DND-41 (cell line): ENCODE data around the gene AATF.

ENCODE experiments used
- ATAC-seq: fragments of 200-7000 bp; cut with Tn5 transposase; 3 replicates; pipeline ENCODE4 v1.9.1; 2021; ENCODE audit warnings: low read depth; ENCODE audit not compliant: insufficient read depth
- DNase-seq: peaks from one replicate; pipeline ENCODE4 v3.0.0-alpha.2; 2020
- H2AFZ ChIP-seq: 2 replicates; pipeline ENCODE4 v1.6.0; 2012; ENCODE audit warnings: low read depth, low read length
- H3K27ac ChIP-seq: 2 replicates; pipeline ENCODE4 v1.5.1; 2012; ENCODE audit warnings: low read length, inconsistent platforms
- H3K27me3 ChIP-seq: fragments of 200-600 bp; sonication (generic); 2 replicates; pipeline ENCODE4 v1.6.0; 2012; ENCODE audit warnings: low read length, mild to moderate bottlenecking, inconsistent platforms; ENCODE audit not compliant: insufficient read depth, poor library complexity
- H3K36me3 ChIP-seq: 2 replicates; pipeline ENCODE4 v1.5.1; 2012; ENCODE audit warnings: low read length, inconsistent platforms; ENCODE audit not compliant: insufficient read depth
- H3K4me1 ChIP-seq: 2 replicates; pipeline ENCODE4 v1.5.1; 2012; ENCODE audit warnings: mild to moderate bottlenecking, low read length; ENCODE audit not compliant: insufficient read depth
- H3K4me2 ChIP-seq: 2 replicates; pipeline ENCODE4 v1.6.0; 2012; ENCODE audit warnings: mild to moderate bottlenecking, moderate library complexity, low read length, inconsistent platforms; ENCODE audit not compliant: insufficient read depth
- H3K4me3 ChIP-seq, 2 experiments: fragments of 200-600 bp in 1 of 2; shearing (Covaris generic) in 1 of 2; 2 replicates each; pipeline ENCODE4 v1.5.1; 2012 to 2016; ENCODE audit warnings: inconsistent platforms in 2 of 2, low read length in 2 of 2, mild to moderate bottlenecking in 2 of 2, low read depth in 1 of 2, moderate library complexity in 1 of 2
- H3K79me2 ChIP-seq: 2 replicates; pipeline ENCODE4 v1.6.0; 2012; ENCODE audit warnings: low read length, inconsistent platforms; ENCODE audit not compliant: insufficient read depth
- H3K9ac ChIP-seq: 2 replicates; pipeline ENCODE4 v1.6.0; 2012; ENCODE audit warnings: low read depth, mild to moderate bottlenecking, inconsistent platforms, low read length, moderate library complexity
- H3K9me3 ChIP-seq: 2 replicates; pipeline ENCODE4 v1.5.1; 2012; ENCODE audit warnings: low read length, moderate library complexity, mild to moderate bottlenecking, inconsistent platforms; ENCODE audit not compliant: insufficient read depth, severe bottlenecking
- H4K20me1 ChIP-seq: 2 replicates; pipeline ENCODE4 v1.6.0; 2012; ENCODE audit warnings: low read length; ENCODE audit not compliant: insufficient read depth
- CTCF ChIP-seq: IDR thresholded peaks from 2 replicates; pipeline ENCODE4 v1.5.1; 2012; ENCODE audit warnings: borderline replicate concordance, low read length, moderate library complexity, mild to moderate bottlenecking; ENCODE audit not compliant: poor library complexity, severe bottlenecking; ENCODE audit errors: extremely low read depth
- EZH2 ChIP-seq: IDR thresholded peaks from 3 replicates; pipeline ENCODE4 v1.6.1; 2012; ENCODE audit warnings: borderline replicate concordance, low read depth, mild to moderate bottlenecking, moderate library complexity, low read length, inconsistent platforms; ENCODE audit not compliant: severe bottlenecking

Gene AATF

GRCh38 chr17:36901506-36901905, 47.2 kb upstream of the AATF start:
- H3K4me3 ChIP-seq: no peak overlapping the region
- H4K20me1 ChIP-seq: no peaks in the 10 kb centered on the region
- no peak overlapping the region for H3K4me2 ChIP-seq
- H3K4me1 ChIP-seq: no peaks in the 10 kb centered on the region
- ATAC-seq (no peak), DNase-seq (no peak)
- H3K9me3 ChIP-seq: no peaks in the 10 kb centered on the region
- peaks cover 6% of the 10 kb centered on the region for H3K27me3 ChIP-seq
- no peak overlapping the region for H3K27ac ChIP-seq
- TF ChIP-seq EZH2: no peak
- no peak for TF ChIP-seq CTCF
- H2AFZ ChIP-seq: no peak overlapping the region
- H3K9ac ChIP-seq: no peak overlapping the region
- H3K36me3 ChIP-seq: no peaks in the 10 kb centered on the region
- H3K79me2 ChIP-seq: no peaks in the 10 kb centered on the region

GRCh38 chr17:36907407-36907806, 41.3 kb upstream of the AATF start:
- H4K20me1 ChIP-seq: no peaks in the 10 kb centered on the region

GRCh38 chr17:36910513-36910912, 38.2 kb upstream of the AATF start:
- TF ChIP-seq CTCF (no peak), EZH2 (no peak)
- ATAC-seq: no peak
- peaks cover 9% of the 10 kb centered on the region for H3K27me3 ChIP-seq
- H3K9ac ChIP-seq: no peak overlapping the region
- no peak overlapping the region for H3K27ac ChIP-seq
- DNase-seq: no peak
- H2AFZ ChIP-seq: no peak overlapping the region
- no peaks in the 10 kb centered on the region for H3K4me1 ChIP-seq
- H3K4me3 ChIP-seq: no peak overlapping the region
- H3K36me3 ChIP-seq: no peaks in the 10 kb centered on the region
- H3K79me2 ChIP-seq: no peaks in the 10 kb centered on the region
- no peak overlapping the region for H3K4me2 ChIP-seq
- H4K20me1 ChIP-seq: no peaks in the 10 kb centered on the region
- no peaks in the 10 kb centered on the region for H3K9me3 ChIP-seq

More at GRCh38 chr17:36907407-36907806, 41.3 kb upstream of the AATF start:
- no peaks in the 10 kb centered on the region for H3K9me3 ChIP-seq
- no peaks in the 10 kb centered on the region for H3K4me1 ChIP-seq
- H3K36me3 ChIP-seq: no peaks in the 10 kb centered on the region
- no peaks in the 10 kb centered on the region for H3K79me2 ChIP-seq
- H2AFZ ChIP-seq: no peak overlapping the region
- H3K4me3 ChIP-seq: no peak overlapping the region
- no peak for ATAC-seq
- peaks cover 11% of the 10 kb centered on the region for H3K27me3 ChIP-seq
- no peak for DNase-seq
- H3K9ac ChIP-seq: no peak overlapping the region
- no peak overlapping the region for H3K4me2 ChIP-seq
- no peak for TF ChIP-seq EZH2
- H3K27ac ChIP-seq: no peak overlapping the region

- Histone ChIP-seq H3K4me1 (no peaks in the 10 kb centered on the region), H3K27me3 (peaks cover 9% of the 10 kb centered on the region), H2AFZ (no peak overlapping the region), H3K36me3 (no peaks in the 10 kb centered on the region), H3K27ac (no peak overlapping the region), H3K4me3 (no peak overlapping the region), H3K4me2 (no peak overlapping the region), H3K9ac (no peak overlapping the region), H4K20me1 (no peaks in the 10 kb centered on the region), H3K9me3 (no peaks in the 10 kb centered on the region), H3K79me2 (no peaks in the 10 kb centered on the region)
- ATAC-seq: no peak
- TF ChIP-seq EZH2 (no peak), CTCF (no peak)
- no peak for DNase-seq
Measured at GRCh38 chr17:36911001-36911400, 37.8 kb upstream of the AATF start.
